ENCODE data around the gene ROBO1. TPM values are rescaled to one million over a fixed set of nuclear protein-coding genes. Genes with fewer than 3 reads are reported as not detected.

The ROBO1 gene
- total and polyA plus RNA-seq, 2 of the 13 experiments (the other 11 are each of a cell fraction or from before 2014, with no cell fraction given), result 52.2 to 71.0 TPM

GRCh38 chr3:78993375-78993774 lies 774.4 kb downstream of the ROBO1 start (continued):
- TF ChIP-seq NFATC3 (CRISPR knock-in tag; IDR thresholded peaks at IDR 0.05), result no peak
- no peak for TF ChIP-seq ZNF441 (CRISPR knock-in tag; IDR thresholded peaks at IDR 0.05; ENCODE audit: borderline replicate concordance)
- peak; percentile 94 for TF ChIP-seq ZMYM4 (CRISPR knock-in tag; IDR thresholded peaks at IDR 0.05)
- TF ChIP-seq YEATS4 (CRISPR knock-in tag; IDR thresholded peaks at IDR 0.05; ENCODE audit: borderline replicate concordance), result no peak
- peak; percentile 93 for TF ChIP-seq FOSL2 (CRISPR knock-in tag; IDR thresholded peaks at IDR 0.05)
- no peak for TF ChIP-seq ZSCAN12 (CRISPR knock-in tag; IDR thresholded peaks at IDR 0.05)
- peak; percentile 84; the same call in 1 of the 2 replicates for TF ChIP-seq SMAD3 (CRISPR knock-in tag; IDR thresholded peaks at IDR 0.05)
- no peak for TF ChIP-seq KDM1A (CRISPR knock-in tag; IDR thresholded peaks at IDR 0.05)
- no peak for TF ChIP-seq ATF4 (CRISPR knock-in tag; IDR thresholded peaks at IDR 0.05)
- peak; percentile 85 for TF ChIP-seq ISL2 (CRISPR knock-in tag; IDR thresholded peaks at IDR 0.05)
- peak; percentile 71; the same call in 1 of the 2 replicates for TF ChIP-seq ESRRA (CRISPR knock-in tag; IDR thresholded peaks at IDR 0.05; ENCODE audit: low read depth)
- peak; percentile 41; the same call in 1 of the 2 replicates for TF ChIP-seq CEBPG (CRISPR knock-in tag; IDR thresholded peaks at IDR 0.05)
- no peak for TF ChIP-seq ZNF446 (CRISPR knock-in tag; IDR thresholded peaks at IDR 0.05)
- peak; percentile 37; the same call in 1 of the 2 replicates for TF ChIP-seq ARID3A (IDR thresholded peaks at IDR 0.05; ENCODE audit: low read depth, low read length)
- no peak for TF ChIP-seq RFX1 (IDR thresholded peaks at IDR 0.05)
- TF ChIP-seq TEAD2 (CRISPR knock-in tag; IDR thresholded peaks at IDR 0.05), result no peak
- no peak for TF ChIP-seq ZNF362 (CRISPR knock-in tag; IDR thresholded peaks at IDR 0.05; ENCODE audit: borderline replicate concordance)
- TF ChIP-seq PPARG (CRISPR knock-in tag; conservative IDR thresholded peaks at IDR 0.05), result peak; percentile 61; the same call in 1 of the 2 replicates
- TF ChIP-seq PCBP2 (optimal IDR thresholded peaks at IDR 0.05; ENCODE audit: low read depth, low read length, poor library complexity, severe bottlenecking), result no peak
- no peak for TF ChIP-seq ZNF256 (CRISPR knock-in tag; conservative IDR thresholded peaks at IDR 0.05)
- TF ChIP-seq AGO2 (optimal IDR thresholded peaks at IDR 0.05; ENCODE audit: low read depth, low read length), result no peak
- no peak for TF ChIP-seq EHMT2 (IDR thresholded peaks at IDR 0.05; ENCODE audit: borderline replicate concordance, low read depth, low read length)
- TF ChIP-seq ZNF17 (CRISPR knock-in tag; IDR thresholded peaks at IDR 0.05), result no peak
- TF ChIP-seq ZNF501 (CRISPR knock-in tag; IDR thresholded peaks at IDR 0.05), result no peak
- no peak for TF ChIP-seq ZNF547 (CRISPR knock-in tag; IDR thresholded peaks at IDR 0.05)
- peak; percentile 68; the same call in 1 of the 2 replicates for TF ChIP-seq RXRA (CRISPR knock-in tag; IDR thresholded peaks at IDR 0.05)
- TF ChIP-seq ZNF251 (CRISPR knock-in tag; IDR thresholded peaks at IDR 0.05), result no peak
- TF ChIP-seq TEAD3 (CRISPR knock-in tag; optimal IDR thresholded peaks at IDR 0.05; ENCODE audit: borderline replicate concordance), result peak; percentile 67
- no peak for TF ChIP-seq CSRNP1 (CRISPR knock-in tag; IDR thresholded peaks at IDR 0.05)
- peak; percentile 72 for TF ChIP-seq HMG20B (CRISPR knock-in tag; conservative IDR thresholded peaks at IDR 0.05)
